GM18517 (cell line): Measurements from ENCODE around the gene TFR2.
A peak's percentile ranks its signal among the peaks of the same experiment; 100 is the strongest.

Experiments
- ATAC-seq: cut with Tn5 transposase; IDR thresholded peaks from one replicate; pipeline ENCODE4 v1.9.1; 2021; ENCODE audit warnings: mild to moderate bottlenecking, moderate library complexity; ENCODE audit not compliant: unreplicated experiment

The TFR2 gene

GRCh38 chr7:100588438-100588837 lies 52.9 kb downstream of the TFR2 start:
- no peak for ATAC-seq

DNA sequence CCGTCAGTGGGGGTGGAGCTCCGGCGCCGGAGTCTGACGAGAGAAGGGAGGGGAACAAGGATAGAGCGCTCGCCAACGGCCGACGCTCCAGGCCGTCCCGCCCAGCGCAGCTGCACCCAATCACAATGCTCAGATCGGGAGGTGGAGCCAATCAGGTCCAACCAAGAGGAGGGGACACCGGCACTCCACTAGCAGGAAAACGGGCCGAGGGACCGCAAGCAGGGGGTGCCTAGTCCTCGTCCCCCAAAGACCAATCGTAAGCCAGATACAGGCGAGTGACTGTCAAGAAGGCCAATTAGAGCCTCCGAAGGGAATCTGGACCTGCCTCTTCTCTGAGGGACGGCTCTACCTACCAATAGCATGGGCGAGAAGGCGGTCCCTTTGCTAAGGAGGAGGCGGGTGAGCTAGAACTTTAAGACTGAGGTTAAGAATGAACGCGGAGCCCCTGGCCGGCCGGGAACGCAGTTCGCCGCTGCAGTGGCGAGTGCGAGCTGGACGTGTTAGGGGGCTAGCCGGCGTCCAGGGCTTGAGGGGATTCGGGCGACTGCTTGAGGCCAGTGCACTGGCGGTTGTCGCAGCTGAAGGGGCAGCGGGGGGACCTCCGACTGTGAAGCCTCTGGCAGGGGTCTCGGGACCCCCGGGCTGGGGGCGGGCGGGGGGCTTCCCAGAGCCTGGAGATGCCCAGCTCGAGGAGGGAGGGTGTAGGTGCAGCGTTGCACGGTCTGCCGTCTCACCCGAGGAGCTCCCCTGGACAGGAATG lies 54.9 kb downstream of the TFR2 start, which contains the start of gene FBXO24:
Gene FBXO24, plus strand, starts transcription at position 63 of the 760 bp plus-strand sequence. Its CDS starts 298 bp downstream, at position 361.
- ATAC-seq: peak; percentile 85

DNA sequence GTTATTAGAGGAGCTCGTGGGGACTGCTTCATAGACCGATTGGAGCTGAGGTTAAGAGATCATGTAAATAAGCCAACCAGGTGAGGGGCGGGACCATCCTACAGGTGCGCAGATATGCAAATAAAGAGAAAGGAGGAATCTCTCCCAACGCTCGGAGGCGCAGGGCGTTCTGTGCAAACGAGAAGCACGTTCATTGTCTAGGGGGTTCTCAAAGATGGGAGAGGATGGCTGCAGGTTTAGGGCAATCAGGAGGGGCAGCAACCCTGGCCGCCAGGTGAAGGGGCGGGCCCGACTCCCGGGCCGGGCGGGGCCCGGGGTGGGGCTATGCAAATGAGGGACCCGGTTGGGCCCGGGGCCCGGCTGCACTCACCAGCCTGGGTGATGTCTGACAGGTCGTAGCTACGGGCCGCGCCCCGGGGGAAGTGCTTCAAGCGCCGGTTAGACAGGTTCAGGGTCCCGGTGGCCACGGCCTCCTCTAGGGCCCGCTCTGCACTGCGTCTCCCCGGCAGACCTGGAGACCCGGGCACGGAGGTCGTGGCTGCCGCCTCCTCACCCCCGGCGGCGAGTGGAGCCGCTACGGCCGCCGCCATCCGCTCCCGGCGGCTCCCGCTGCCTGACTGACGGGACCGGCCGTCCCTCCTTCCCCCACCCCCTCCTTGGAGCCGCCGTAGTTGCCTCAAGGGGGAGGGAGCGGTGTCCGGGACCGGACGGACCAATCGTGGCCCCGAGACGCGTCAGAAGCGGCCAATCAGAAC lies 55.7 kb downstream of the TFR2 start, which contains the start of gene LRCH4:
Gene LRCH4, minus strand, starts transcription at position 619 of the 755 bp plus-strand sequence. Its CDS starts 29 bp downstream, at position 590.
- ATAC-seq: peak; percentile 30

DNA sequence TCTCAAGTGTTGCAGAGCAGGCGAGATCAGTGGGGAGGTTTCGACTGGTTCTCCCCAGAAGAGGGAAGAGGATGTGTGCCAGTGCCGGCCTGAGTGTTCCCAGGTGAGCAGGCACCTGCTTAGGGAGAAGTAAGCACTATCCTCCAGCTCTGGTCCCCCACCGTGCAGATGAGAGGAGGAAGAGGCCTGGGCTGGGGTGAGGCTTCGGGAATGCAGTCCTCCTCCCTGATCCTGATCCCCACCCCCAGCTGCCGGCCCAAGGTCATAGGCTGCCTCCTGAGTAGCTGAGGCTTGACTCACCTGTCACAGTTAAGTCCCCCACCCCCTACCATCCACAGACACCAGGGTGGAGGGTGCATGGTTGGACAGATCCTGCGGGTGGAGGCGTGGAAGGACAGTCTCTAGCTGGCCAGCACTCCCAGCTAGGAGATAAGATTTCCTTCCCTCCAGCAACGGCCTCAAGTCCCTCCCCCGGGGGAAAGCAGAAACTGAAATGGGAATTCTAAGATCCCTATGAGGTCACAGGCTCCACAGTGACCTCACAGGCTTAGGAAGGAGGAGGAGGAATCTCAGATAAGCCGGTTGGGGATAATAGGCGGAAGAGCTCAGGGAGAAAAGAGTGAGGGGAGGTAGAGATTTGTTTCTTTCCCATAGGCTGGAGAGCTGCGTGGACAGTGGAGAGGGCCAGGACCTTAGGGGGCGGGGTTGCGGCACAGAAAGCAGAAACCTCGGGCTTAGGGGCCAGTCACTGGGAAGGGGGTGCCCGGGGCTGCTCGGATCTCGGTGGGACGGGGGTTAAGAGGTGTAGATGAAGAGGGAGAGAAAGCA lies 56.5 kb downstream of the TFR2 start:
- no peak for ATAC-seq

DNA sequence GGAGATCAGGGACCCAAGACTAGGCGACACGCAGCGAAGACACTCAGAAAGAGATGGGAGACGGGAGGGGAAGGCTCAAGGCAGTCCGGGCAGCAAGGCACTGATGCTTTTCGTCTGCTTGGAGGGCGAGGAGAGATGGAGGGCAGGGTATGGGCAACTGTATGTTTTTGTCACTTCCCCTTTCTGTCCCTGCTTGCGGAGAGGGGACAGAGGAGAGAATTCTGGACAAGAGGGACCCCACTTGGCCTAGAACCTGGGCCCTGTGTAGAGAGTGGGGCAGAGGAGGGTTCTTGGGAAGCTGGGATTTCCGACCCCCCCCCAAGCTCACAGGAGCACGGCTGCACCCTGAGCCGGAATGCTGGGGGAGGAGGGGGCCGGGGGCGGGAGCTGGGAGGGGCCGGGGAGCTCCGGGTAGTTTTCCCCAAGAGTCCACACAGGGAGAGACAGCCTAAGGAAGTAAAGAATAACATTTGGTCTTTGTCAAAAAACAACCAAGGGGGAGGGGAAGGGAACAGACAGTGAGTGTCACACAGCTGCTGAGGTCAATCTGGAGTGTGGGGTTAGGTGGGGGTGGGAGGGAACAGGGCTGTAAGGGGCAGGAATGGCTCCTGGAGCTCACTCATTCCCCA lies 57.2 kb downstream of the TFR2 start:
- no peak for ATAC-seq

- no peak for ATAC-seq
Measured at GRCh38 chr7:100583132-100584053, 58.0 kb downstream of the TFR2 start.

DNA sequence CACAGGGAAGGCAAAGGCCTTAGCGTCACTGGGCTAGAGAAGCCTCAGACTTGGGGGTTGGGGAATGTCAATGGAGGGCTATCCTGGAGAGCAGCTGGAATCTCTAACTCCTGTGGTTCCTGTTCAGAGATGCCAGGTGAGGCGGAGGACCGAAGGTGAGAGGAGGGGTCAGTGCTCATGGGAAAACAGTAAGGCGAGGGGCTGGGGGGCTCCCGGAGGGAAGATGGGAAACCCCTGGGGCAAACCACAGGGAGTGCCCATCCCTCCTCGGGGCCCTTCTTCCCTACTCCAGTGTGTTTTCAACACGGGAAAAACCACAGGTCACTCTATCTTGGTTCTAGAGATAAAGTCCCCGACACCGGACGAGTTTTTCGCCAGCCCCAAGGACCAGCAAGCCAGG lies 58.7 kb downstream of the TFR2 start:
- no peak for ATAC-seq

DNA sequence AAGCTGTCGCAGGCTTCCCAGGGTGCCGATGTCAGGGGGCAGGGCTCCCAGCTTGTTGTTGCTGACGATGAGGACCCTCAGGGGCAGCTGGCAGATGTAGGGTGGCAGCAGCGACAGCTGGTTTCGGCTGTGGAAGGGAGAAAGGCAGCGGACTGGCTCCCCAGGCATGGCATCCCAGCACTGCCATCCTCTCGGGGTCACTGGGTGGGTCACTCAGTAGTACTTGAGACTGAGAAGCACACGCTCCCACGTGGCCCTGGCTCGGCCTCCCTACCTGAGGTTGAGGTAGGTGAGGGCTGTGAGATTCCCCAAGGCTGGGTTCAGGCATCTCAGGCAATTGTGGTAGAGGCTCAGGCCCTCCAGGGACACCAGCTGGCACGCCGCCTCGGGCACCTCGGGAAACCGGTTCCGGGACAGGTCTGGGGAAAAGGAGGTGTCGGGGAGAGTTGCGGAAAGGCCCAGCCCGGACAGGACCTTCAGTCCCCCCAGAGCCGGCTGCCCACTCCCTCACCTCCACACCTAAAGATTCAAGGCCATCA lies 59.2 kb downstream of the TFR2 start:
- no peak for ATAC-seq

DNA sequence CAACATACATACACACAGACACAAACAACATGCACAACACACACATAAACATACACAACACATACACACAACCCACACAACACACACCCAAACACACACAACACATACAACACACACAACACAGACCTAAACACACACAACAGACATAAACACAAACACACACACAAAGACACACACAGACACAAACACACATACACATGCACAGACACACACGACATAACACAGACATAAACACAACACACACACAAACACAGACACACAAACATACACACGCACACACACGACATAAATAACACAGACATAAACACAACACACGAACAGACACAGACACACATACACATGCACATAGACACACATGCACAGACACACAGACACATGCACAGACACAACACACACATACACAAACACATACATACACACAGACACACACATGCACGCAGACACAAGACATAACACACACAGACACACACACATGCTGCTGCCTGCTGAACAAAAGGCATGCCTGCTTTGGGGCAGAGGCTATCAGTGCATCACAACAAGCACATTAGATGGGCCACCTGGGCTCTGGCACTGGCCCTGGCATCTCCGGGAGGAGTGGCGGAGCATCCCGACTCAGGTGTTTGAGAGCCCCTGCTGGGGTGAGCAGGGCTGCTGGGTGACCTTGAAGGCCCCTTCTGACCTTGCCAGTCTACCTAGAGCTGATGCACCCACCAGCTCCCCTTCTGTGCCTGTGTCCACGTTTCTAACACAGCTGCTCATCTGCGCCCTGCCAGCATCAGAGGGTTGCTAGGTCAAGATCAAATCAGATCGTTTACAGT lies 60.7 kb downstream of the TFR2 start:
- no peak for ATAC-seq

DNA sequence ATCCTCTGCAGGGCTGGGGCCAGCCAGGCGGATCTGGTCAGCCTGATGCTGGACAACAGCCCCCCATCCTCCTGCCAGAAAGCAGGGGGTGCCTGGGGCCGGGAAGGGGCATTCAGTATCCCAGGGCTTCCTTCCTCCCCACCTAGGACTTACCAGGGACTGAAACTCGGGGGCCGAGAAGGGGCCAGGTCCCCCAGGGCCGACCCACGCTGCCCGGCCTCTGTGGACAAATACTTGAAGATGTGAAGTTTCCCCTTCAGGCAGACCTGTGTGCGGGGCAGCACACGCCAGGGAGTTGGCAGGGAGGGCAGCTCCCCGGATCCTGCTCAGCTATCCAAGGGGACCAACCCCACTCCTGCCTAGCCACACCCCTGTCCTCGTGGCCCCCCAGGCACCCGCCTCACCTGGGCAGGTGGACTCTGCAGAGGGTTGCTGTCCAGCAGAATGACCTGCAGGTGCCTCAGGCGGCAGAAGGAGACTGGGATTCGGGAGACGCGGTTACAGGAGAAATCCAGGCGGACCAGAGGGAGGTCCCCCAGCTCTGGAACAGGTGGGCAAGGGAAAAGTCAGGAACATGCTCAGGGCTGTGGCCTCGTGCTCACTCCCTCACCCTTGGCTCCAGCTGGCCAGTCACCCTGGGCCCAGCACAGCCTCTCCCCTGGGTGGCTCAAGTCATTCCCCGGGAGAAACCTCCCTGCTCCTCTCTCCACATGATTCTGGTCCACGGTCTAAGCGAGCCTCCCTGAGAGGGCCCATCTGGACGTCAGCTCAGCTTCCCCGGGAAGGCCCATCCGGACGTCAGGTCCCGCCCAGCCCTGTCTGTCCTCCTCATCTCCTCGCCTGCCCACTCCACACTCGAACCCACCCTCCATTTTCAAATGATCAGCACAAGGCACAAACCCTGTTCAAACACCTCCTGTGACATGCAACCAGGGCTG lies 62.8 kb downstream of the TFR2 start:
- ATAC-seq: no peak

GRCh38 chr7:100577507-100577906 lies 63.8 kb downstream of the TFR2 start:
- no peak for ATAC-seq

DNA sequence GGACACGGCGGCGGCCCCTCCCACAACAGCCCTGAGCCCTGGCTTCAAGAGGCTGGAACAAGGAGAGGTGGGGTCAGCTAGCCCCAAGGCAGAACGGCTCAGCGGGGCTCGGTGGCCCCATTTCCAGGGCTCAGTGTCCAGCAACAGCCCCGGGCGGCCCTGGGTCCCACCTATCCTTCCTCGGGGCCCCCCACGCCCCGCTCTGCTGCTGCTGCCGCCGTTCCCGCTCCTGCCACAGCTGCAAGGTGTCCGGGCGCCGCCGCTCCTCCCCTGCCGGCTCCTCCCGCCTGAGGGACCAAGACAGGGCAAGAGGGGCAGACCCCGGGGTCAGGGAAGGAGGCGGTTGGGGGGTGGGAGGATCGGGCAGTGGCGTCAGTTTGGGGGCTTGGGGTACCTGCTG lies 64.2 kb downstream of the TFR2 start:
- ATAC-seq: no peak

DNA sequence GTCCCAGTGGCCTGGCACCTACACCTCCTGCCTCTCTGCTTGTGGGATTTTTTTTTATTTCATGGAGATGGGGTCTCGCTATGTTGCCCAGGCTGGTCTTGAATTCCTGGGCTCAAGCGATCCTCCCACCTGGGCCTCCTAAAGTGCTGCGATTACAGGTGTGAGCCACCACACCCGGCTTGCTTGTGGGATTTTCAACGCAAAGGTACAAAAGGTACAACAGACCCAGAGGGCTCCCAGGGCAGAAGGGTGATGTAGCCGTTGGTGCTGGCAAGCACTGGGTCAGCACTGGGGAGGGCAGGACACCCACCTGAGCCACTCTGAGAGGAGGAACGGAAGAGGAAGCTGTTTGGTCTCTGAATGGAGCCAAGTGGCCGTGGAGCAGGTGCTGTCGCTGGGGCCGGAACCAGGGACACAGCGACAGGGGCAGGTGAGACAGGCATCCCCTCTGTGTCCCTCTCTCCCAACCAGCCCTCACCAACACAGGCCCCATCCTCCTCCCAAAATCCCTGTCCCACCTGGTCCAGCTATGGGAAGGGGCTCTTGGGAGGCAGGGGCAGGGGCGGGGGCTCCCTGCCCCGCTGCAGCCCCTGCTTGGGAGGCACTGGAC lies 64.9 kb downstream of the TFR2 start:
- ATAC-seq: no peak

DNA sequence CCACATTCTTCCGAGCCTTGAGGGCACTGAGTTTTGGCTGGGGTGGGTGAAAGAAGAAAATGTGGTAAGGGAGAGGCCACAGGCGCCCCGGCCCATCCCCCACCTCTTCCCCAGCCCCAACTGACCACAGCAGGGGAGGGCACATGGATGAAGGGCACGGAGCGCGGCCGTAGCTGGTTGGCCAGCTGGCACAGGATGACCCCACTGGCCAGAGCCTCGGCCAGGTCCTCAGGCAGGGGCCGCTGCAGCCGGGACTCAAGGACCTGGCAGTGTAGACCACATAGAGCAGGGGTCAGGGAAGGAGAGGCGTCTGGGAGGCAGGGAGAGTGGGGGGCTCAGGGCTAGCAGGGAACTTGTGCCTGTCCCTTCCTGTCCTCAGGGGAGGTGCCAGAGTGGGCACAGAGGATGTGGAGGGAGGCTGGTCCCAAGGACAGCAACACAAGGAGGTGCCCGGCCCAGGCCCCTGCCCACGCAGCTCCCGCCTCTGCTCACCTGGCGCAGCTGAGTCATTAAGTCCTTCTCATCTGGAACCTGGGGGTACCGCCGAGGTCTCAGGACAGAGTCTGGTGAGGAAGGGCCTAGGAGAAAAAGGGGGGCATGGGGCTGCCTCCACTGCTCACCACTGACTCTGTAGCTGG lies 65.5 kb downstream of the TFR2 start:
- ATAC-seq: no peak

DNA sequence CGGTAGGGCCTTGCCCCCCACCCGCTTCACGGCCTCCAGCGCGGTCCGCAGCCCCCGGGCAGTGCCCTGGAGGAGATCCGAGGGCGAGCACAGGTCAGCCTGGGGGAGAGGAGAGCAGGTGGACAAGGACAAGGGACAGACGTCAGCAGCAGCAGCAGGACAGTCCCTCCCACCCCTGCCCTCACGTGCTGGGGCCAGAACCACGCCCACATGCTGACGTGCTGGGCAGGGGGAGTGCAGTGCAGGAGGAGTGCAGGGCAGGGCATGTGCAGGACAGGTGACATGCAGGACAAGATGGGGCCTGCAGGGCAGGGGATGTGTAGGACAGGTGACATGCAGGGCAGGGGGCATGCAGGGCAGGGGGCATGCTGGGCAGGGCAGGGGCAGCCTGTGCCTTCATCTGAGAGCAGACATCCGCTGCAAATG lies 66.1 kb downstream of the TFR2 start:
- no peak for ATAC-seq

DNA sequence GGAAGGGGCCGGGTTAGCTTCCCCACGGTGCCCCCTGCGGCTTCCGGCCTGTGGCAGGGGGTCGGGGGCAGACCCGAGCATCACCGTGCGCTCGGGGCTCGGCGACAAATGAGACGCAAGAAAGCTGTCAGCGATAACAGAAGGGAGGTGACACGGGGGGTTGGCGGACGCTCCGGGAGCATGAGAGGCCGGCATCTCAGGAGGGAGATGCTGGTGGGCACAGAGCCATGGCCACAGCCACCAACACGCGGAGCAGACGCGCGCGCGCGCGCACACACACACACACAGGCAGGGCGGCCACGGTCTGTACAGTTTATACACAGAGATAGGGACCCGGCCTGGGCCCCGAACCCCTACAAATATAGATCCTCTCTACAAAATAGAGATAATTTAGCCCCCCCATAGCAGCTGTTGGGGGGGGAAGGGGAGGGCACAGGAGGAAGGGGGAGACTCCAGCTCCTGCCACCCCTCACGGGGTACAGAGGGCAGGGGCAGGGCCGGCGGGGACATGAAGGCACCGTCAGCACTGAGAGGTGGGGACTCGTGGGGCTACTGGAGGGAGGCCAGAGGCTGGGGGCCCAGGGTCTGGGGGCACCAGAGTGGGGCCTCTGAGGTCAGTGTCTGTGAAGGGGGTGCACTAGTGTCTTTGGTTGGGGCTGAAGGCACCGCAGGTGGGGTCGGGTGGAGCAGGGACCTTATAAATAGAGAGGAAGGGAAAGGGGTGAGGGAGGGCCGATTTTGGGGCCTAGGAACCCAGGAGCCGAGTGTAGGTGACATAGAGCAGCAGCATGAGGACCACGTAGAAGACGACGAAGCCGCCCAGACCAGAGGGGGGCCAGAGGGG lies 66.8 kb downstream of the TFR2 start:
- ATAC-seq: no peak
